ENCODE measurements around the gene RARB. TPM values are rescaled to one million over a fixed set of nuclear protein-coding genes. Genes with fewer than 3 reads are reported as not detected.
A peak's percentile ranks its signal among the peaks of the same experiment; 100 is the strongest.

The RARB gene
- total and polyA plus RNA-seq, 9 of the 15 experiments (the other 6 are each of a cell fraction or from before 2014, with no cell fraction given) = 0.15 to 1.3 (median 0.27) TPM

DNA sequence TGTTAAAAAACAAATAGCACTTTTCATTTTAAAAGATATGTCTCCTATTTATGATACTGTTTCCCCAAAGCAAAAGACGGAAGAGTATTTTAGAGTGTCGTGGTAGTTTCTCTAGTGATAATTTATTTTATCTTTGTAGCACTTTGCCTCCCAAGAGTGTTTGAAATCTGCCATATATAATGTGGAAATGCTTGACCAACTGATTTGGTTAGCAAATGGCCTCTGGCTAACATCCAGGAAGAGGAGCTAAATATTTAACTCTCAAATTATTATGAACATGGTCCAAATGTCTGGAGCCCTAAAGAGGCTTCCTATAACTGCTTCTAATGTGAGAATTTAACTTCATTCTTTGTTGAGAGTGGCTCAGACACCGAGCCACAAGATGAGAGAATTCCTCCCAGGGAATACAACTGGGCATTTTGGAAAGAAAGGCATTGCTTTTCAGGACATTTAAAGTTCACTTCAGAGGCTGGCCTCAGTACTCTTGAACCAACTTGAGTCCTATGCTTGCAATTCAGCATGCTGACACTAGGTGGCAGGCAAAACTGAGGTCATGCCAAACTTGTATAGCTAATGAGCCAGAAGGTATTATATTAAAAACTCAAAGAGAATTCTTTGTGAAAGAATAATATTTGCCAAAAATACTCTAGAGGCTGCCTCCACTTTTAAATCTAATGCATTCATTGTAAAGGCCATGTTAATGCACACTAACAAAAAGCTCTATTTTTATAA lies 104.5 kb downstream of the RARB start (continued):
- TF ChIP-seq, protein P1, sequence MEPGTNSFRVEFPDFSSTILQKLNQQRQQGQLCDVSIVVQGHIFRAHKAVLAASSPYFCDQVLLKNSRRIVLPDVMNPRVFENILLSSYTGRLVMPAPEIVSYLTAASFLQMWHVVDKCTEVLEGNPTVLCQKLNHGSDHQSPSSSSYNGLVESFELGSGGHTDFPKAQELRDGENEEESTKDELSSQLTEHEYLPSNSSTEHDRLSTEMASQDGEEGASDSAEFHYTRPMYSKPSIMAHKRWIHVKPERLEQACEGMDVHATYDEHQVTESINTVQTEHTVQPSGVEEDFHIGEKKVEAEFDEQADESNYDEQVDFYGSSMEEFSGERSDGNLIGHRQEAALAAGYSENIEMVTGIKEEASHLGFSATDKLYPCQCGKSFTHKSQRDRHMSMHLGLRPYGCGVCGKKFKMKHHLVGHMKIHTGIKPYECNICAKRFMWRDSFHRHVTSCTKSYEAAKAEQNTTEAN (CRISPR knock-in tag; IDR thresholded peaks at IDR 0.05) = no peak
- TF ChIP-seq TRIM28 (IDR thresholded peaks at IDR 0.05) (peak; percentile 58; the same call in 1 of the 2 replicates), DDX20 (tag; IDR thresholded peaks at IDR 0.05; ENCODE audit: low read depth) (no peak), SAFB2 (IDR thresholded peaks at IDR 0.05; ENCODE audit: borderline replicate concordance, low read depth, low read length, severe bottlenecking) (no peak), CBX5 (IDR thresholded peaks at IDR 0.05; ENCODE audit: borderline replicate concordance, low read depth) (0 out of 2 replicates have a peak, but pooled peaks have one; percentile 40)
- TF ChIP-seq, protein P2, sequence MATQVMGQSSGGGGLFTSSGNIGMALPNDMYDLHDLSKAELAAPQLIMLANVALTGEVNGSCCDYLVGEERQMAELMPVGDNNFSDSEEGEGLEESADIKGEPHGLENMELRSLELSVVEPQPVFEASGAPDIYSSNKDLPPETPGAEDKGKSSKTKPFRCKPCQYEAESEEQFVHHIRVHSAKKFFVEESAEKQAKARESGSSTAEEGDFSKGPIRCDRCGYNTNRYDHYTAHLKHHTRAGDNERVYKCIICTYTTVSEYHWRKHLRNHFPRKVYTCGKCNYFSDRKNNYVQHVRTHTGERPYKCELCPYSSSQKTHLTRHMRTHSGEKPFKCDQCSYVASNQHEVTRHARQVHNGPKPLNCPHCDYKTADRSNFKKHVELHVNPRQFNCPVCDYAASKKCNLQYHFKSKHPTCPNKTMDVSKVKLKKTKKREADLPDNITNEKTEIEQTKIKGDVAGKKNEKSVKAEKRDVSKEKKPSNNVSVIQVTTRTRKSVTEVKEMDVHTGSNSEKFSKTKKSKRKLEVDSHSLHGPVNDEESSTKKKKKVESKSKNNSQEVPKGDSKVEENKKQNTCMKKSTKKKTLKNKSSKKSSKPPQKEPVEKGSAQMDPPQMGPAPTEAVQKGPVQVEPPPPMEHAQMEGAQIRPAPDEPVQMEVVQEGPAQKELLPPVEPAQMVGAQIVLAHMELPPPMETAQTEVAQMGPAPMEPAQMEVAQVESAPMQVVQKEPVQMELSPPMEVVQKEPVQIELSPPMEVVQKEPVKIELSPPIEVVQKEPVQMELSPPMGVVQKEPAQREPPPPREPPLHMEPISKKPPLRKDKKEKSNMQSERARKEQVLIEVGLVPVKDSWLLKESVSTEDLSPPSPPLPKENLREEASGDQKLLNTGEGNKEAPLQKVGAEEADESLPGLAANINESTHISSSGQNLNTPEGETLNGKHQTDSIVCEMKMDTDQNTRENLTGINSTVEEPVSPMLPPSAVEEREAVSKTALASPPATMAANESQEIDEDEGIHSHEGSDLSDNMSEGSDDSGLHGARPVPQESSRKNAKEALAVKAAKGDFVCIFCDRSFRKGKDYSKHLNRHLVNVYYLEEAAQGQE (IDR thresholded peaks at IDR 0.05; ENCODE audit: borderline replicate concordance) = peak; percentile 26; the same call in 1 of the 2 replicates
- TF ChIP-seq, protein P2 (CRISPR knock-in tag; IDR thresholded peaks at IDR 0.05; ENCODE audit: low read depth) = no peak

Data from K562 (cell line).